HG03565 (cell line): ENCODE results near the gene TMEM242.
A peak's percentile ranks its signal among the peaks of the same experiment; 100 is the strongest.
"Not testable (repeated sequence)": the region's sequence is repeated elsewhere in the genome, so short reads cannot be mapped to it uniquely, and the experiment has no call there.

Experiments used
- ATAC-seq: cut with Tn5 transposase; IDR thresholded peaks from one replicate; pipeline ENCODE4 v1.9.1; 2021; ENCODE audit warnings: mild to moderate bottlenecking, moderate library complexity; ENCODE audit not compliant: unreplicated experiment

TMEM242 gene

DNA sequence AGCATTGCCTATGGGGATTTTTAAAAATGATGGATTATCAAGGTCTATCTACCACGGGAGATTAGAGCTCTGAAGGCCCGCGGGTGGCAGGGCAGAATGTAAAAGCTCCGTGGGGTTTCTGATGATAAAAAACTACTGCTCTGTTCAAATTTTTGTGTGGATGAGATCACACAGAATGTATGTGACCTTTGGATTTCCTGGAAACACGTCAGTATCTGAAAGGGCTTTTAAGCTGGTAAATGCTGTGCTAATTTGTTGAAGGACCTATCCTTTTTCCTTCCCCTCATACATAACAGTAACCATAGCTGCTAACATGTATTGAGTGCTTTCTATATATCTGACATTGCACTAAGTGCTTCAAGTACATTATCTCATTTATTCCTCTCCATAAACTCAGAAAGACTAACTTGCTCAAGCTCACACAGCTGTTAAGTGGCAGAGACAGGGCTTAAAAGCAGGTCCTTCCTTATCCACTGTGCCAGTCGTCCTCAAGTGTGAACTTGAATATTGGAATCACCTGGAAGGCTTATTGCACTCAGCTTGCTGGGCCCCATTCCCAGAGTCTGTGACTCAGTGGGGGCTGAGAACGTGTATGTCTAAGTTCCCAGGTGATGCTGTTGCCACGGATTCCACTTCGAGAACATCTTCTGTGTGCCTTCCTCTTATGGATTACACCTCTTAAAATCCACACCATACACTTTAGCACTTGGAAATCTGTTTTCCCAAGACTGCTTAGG is 1.9 kb upstream of the TMEM242 start:
- no peak for ATAC-seq

DNA sequence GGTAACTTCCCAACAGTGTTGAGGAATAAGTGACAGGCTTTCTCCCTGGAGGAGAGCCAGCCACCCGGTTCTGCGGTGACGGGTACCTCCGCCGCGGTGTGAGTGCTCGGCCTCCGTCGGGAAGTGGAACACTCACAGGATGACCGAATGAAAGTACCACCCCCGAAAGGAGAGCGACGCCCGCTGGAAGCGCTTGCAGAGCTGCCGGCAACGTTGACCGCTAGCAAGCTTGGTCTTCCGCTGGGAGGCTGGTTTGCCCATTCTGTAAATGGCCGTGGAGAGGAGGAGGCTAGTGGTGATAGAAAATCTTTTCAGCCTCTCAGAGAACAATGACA is 614 bp upstream of the TMEM242 start:
- ATAC-seq = peak; percentile 19

DNA sequence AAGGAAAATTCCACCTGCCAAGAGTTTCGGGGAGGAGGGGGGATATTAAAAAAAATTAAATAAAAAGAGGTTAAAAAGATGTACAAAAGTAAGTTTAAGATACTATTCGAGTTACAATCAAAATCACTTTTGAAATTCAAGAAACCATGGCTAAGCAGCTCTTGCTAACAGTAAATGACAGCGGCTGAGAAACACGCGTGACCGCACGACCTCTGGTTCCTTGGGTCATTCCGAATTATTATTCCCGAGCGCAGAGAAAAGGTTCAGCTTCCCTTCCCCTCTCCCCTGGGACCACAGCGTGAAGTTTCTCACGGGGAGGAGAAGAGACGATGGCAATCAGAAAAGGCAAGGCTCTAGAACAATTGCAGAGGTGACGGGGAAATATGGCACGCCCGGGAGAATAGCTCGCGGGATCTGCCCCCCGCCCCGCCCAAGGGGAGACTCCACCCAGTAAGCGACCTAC is 496 bp downstream of the TMEM242 start:
- ATAC-seq = no peak

DNA sequence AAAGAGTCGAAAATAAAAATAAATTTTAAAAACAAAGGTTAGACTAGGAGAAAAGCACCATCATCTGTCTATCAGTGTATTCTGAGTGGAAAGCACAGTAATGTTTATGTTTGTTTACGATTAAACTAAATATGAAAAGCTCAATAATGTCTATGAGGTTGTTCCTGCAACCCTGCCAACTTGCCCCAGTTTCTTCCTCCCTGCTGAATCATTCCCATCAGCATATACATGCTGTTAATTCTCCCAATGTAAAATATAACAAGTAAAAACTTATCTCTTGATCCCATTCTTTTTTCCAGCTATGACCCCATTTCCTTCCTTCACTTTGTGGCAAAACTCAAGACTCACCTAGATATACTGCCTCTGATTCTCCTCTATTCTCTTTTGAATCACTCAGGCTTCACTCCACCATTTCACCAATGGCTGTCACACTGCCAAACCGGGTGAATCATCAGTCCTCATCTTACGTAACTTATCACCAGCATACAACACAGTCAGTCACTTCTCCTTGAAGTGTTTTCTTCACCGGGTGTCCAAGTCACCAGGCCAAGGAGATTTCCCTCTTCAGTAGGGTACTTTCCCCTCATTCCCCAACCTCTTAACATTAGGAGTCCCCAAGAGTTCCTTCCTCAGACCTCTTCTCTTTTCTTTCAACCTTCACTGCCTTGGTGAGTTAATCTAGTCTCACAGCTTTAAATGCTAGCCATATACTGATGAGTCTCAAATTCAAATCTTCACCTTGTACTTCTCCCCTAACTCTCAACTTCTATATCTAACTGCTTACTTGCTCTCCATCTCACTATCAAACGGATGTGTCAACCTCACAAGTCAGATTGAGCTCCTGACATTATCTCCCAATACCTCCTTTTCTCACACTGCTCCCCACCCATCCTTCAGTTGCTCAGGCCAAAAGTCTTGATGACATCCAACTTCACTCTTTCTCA is 6.2 kb downstream of the TMEM242 start:
- no peak for ATAC-seq

DNA sequence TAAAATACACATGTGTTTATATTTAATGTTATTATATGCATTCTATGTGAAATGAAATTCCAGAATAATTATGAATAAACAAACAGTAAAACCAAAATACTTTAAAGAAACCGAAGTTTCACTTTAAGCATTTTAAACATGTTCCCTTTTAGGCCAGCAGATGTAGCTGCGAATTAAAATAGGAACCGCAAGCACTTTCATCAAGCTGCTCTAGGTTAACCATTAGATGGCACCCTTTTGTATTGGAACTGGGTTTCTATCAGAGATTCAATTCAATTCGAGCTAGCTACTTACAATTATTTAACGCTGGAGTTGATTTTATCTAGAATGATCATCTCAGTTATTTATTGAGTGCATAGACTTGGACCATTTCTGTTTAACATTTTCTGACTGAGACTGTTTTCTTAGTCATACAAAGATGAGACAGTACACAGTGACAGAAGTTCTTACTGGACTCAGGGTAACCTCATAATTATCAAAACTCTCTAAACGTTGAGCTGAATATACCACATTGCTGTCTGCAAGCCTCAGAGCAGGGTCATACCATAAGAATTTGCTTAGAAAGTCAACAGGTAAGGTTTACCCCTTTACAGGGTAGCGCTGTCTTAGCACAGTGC is 8.5 kb downstream of the TMEM242 start:
- ATAC-seq = peak; percentile 82

DNA sequence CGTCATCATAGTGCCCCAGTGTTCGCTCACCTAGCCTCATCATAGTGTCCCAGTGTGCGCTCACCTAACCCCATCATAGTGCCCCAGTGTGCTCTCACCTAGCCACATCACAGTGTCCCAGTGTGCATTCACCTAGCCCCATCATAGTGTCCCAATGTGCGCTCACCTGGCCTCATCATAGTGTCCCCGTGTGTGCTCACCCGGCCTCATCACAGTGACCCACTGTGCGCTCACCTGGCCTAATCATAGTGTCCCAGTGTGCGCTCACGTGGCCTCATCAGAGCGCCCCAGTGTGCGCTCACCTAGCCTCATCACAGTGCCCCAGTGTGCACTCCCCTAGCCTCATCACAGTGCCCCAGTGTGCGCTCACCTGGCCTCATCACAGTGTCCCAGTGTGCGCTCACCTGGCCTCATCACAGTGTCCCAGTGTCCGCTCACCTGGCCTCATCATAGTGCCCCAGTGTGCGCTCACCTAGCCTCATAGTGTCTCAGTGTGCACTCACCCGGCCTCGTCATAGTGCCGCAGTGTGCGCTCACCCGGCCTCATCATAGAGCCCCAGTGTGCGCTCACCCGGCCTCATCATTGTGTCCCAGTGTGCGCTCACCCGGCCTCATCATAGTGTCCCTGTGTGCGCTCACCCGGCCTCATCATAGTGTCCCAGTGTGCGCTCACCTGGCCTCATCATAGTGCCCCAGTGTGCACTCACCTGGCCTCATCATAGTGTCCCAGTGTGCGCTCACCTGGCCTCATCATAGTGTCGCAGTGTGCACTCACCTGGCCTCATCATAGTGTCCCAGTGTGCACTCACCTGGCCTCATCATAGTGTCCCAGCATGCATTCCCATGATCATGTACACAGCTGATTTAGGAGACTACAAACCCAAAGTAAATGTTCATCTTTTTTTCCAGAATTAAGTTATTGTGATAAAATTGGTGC is 9.5 kb downstream of the TMEM242 start:
- ATAC-seq = no peak

DNA sequence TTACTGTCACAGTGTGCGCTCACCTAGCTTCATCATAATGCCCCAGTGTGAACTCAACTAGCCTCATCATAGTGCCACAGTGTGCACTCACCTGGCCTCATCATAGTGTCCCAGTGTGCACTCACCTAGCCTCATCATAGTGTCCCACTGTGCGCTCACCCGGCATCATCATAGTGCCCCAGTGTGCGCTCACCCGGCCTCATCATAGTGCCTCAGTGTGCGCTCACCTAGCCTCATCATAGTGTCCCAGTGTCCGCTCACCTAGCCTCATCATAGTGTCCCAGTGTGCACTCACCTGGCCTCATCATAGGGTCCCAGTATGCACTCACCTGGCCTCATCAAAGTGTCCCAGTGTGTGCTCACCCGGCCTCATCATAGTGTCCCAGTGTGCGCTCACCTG is 10.6 kb downstream of the TMEM242 start:
- no peak for ATAC-seq

DNA sequence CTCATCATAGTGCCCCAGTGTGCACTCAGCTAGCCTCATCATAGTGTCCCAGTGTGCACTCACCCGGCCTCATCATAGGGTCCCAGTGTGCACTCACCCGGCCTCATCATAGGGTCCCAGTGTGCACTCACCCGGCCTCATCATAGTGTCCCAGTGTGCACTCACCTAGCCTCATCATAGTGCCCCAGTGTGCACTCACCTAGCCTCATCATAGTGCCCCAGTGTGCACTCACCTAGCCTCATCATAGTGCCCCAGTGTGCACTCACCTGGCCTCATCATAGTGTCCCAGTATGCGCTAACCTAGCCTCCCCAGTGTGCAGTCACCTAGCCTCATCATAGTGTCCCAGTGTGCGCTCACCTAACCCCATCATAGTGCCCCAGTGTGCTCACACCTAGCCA is 12.6 kb downstream of the TMEM242 start:
- not testable (repeated sequence) for ATAC-seq

DNA sequence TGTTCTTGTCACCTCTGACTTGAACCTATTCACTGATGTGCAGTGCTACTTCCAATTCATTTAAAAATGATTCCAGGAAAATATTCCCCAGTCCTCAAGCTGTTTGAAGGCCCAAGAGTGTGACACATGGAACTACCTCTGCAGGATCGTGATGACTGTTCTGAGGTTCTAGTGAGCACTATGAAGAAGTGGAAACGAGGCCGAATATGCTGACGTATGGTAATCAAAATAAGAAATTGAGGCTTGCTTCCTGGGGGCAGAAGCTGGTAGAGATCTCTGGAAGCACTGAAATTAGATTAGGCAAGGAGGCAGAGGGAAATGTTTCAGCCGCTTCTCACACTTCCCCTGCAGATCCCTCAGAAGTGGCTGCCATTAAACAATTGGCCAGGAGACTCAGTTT is 15.7 kb downstream of the TMEM242 start:
- ATAC-seq = no peak

DNA sequence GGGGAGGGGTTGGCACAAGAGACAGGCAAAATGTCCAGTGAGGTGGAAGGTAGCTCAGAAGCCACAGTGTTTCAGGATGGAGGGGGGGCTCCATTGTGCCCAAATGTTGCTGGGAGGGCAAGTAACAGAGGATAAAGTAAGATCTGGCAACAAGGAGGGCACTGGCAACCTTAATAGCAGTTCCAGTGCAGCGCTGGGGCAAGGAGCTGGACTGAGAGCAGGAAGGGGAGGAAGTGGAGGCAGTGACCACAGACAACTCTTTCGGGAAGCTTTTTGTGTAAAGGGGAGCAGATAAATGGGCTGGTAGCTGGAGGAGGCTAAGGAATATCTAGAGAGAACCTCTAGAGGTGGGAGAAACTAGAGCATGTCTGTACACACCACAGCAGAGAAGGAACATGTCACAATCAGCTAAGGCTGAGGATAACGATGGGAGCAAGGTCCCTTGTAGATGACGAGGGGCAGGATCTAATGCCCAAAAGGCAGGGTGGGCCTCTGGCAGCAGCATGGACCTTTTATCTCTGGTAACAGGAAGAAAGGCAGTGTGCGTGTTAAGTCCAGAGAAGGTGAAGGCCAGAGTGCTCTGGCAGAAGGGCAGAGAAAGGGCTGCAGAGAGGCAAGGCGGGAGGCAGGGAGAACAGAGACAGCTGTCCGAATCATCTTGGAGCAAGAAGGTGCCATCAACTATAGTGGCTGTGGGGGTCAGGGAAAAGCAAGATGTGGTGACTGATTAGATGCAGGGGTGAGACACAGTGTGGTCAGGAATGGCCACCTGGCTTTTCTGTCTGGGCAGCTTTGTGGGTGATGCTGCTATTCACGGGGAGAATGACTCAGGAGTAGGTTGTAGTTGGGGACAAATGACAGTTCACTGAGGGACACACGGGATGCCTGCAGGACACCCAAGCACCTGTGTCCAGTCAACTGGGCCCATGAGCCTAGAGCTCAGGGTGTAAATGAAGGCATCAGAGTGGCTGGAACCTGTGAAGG is 17.4 kb downstream of the TMEM242 start:
- ATAC-seq = no peak

DNA sequence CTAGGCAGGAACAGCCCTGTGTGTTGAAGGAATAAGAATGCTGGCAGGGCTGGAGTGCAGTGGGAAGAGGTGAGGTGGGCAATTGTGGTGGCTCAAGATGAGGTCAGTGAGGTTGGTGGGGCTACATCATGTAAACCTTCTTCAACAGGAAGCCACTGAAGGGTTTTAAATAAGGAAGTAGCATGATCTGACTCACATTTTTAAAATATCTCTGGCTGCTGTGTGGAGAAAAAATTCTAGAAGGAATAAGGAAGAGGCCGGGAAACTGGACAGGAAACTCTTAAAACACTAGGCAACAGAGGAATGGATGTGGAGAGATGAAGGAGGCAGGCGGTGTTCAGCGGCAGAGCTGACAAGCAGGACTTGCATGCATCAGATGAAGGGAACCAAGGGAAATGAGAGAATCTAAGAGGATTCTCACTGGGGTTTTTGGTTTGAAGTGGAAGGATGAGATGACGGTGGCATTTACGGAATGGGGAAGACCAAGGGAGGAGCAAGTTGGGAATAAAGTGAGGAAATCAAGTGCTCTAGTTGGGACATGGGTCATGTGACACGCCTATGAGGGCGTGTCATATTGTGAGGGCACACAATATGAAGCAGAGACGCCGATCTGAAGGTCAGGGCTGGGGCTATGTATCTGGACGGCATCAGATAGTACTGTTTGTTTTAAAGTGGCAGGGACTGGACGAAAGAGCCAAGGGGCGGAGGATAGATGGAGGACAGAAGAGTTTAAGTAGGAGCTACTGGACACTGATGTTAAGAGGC is 18.2 kb downstream of the TMEM242 start:
- ATAC-seq = no peak

DNA sequence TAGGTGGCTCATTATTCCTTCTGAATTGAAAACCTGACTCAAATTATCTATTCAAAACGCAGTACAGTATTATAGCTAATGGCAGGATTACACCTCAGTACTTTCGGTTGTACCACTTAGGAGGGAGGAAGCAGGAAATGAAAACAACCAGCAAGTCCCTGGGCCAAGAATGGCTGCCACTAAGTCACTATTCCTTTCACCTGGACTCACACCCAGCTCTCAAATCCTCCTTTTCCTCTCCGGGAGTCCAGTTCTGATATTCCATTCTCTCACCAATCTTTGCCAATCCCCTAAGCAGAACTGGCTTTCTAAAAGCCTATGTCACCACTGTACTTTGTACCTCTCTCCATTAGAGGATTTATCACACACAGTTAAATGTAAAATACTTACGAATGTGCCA is 20.6 kb downstream of the TMEM242 start:
- ATAC-seq = no peak

DNA sequence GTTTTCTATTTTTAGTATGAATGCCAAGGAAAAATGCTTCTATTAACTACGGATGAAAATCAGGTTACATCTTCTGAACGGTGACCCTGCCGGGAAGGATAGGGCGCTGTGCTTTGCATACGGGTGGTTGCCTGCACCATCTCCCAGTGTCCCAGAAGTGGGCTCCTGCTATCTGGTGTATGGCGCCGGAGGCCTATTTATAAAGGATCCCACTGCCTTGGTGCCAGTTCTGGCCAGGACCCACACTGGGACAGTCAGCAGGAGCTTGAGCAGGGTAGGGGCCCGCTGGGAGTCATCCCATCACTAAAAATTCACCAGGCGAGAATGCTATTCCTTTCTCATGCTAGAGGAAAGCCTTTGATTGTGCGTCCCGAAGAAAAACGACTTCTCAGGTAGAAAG is 22.9 kb downstream of the TMEM242 start:
- no peak for ATAC-seq

DNA sequence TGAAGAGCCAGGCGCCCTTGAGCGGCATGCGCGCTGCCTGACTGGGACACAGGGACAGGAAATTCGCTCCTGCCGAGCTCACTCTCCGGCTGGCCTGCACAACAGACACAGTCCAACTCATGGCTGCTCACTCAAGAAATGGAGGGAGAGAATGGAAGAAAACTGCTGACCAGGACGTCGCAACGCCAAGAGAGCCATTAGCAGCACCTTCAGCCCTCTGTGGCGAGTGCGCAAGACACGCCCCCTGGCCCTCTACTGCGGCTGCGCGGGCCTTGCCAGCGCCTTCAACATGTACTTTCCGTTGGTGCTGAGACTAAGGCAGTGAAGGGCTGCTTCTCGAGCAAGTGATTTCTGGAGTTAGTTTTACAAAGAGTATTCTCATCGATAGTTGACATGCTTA is 23.3 kb downstream of the TMEM242 start:
- no peak for ATAC-seq

DNA sequence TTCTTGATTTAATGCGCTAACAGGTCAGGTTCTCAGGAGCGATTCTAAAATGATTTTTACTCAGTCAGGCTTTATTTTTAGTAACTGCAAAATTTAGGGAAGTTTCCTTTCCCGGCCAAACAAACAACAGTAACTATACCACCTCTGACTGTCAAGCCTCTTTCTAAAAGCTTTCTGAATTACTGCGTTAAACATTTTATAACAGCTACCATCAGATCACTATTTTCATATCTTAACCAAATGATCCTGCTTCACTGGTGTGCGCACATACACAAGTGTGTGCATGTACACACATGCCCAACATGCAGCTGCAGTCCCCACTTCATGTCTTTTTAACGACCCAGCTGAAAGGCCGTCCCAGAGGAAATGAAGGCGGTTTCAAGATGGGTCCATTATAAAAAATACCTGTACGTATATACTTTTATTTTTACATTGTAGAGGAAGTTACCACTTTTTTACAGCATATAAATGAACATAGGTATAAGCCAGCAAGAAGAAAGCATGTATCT is 25.0 kb downstream of the TMEM242 start:
- ATAC-seq = no peak

DNA sequence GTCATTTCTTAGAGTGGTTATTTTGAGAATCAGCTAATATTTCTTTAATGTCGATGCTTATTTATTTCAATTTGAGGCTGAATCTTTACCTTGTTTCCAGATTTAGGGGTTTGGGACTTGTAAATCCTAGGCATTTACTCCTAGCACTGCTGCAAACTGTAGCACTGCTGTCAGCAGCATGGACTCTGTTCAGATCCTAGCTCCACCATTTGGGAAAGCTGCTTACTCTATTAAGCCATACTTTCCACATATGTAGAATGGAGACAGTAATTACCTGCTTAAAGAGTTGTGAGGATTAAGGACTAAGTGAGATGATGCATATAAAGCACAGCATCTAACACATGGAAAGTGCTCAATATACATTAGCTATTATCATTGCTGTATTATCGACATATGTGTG is 28.7 kb downstream of the TMEM242 start:
- no peak for ATAC-seq

DNA sequence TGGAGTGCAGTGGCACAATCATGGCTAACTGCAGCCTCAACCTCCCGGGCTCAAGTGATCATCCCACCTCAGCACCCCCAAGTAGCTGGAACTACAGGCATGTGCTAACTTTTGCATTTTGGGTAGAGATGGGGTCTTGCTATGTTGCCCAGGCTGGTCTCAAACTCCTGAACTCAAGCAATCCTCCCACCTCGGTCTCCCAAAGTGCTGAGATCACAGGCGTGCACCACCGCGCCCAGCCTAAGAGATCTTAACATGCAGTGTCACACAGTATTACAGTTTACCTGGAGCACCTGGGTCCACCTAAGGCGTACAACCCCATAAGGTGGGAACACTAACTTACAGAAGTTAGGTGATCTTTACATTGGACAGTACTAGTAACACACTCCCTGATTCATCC is 29.5 kb downstream of the TMEM242 start:
- ATAC-seq = no peak

DNA sequence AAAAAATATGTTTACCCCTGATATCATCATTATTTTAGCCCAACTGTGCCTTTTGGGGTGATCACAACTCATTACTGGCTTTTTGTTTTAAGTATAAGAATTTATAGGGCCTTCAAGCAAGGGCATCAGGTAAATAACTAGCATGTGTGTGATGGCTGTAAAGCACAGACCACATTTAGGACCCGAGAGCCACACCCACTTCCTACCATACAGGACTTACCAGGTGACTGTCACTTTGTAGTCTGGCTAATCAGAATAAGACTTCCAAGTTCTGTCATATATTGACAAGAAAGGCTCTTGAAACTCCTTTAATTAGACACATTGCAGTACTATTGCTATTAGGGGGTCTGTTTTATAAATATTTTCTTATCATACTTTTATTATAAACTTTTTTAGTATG is 31.1 kb downstream of the TMEM242 start:
- no peak for ATAC-seq

DNA sequence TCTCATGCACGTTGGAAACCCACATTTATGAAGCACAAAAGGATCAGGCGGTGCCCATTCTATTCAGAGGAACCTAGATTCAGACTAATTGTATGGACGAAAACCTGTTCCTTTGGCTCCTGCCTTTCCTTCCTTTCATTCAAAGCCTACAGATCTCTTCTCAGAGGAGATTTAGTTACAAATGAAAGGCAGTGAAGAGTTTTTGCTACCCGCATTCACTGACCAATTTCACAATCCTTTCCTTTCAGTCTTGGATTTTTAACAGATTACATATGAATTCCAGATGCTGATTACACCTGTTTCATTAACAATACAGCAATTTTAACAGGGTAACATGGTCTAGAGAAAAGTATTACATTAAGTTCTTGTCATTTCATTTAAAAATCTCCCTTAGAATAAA is 32.0 kb downstream of the TMEM242 start:
- ATAC-seq = no peak
